Measurements from ENCODE around the gene FOXI1.

- TF ChIP-seq POLR2AphosphoS5 (IDR thresholded peaks at IDR 0.05; ENCODE audit: low read depth, low read length) (no peak), POLR2A (IDR thresholded peaks at IDR 0.05; ENCODE audit: low read depth, low read length) (no peak)
These were observed 42.1 kb downstream of the FOXI1 start for GRCh38 chr5:170147753-170148264.

All from GM12892 (cell line).